HG02798 (cell line): Measurements from ENCODE around the gene F9.
"Not testable (repeated sequence)": the region's sequence is repeated elsewhere in the genome, so short reads cannot be mapped to it uniquely, and the experiment has no call there.

Experiments
- ATAC-seq: cut with Tn5 transposase; IDR thresholded peaks from one replicate; pipeline ENCODE4 v1.9.1; 2021; ENCODE audit warnings: mild to moderate bottlenecking; ENCODE audit not compliant: unreplicated experiment, poor library complexity

F9 gene

DNA sequence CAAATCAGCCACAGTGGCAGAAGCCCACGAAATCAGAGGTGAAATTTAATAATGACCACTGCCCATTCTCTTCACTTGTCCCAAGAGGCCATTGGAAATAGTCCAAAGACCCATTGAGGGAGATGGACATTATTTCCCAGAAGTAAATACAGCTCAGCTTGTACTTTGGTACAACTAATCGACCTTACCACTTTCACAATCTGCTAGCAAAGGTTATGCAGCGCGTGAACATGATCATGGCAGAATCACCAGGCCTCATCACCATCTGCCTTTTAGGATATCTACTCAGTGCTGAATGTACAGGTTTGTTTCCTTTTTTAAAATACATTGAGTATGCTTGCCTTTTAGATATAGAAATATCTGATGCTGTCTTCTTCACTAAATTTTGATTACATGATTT is at the start of gene F9:
F9 (plus strand) TSS at position 190 of the 400 bp plus-strand sequence; CDS start at position 216, 26 bp downstream.
- no peak for ATAC-seq

DNA sequence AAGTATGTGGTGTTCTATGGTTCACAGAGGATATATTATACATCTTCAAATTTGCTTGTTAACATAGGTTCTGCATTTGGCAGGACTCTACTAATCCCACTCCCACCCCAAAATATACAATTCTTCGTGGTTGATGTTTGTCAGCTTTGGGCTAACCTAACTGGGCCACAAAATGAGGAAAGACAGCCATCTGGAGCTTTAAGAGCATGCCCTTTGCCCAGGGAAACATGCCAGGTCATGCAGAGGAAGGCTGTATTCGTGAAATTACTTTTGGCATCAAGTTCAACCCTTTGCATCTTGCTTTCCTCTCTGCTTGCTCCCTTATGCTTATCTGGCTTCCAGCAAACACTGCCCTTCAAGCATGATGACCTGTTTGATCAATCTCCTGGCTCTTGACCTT is 46.8 kb upstream of the F9 start:
- ATAC-seq: no peak

DNA sequence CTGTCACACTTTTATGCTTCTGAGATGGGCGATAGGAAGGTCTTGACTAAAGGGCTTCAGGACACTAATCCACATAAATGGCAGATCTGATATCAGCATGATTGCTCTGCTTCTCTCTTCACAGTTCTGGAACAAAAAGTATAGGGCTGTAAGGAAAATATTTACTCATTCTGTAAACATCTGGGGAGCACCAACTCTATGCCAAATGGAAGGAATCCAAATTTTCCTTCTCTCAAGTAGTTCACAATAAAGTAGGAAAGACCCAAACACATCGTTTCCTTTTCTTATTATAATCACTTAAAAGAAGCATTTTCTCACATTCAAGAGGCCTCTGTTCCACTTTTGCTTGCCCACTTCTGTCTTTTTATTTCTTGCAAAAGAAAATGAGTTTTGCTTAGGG is 45.9 kb upstream of the F9 start:
- ATAC-seq: no peak

DNA sequence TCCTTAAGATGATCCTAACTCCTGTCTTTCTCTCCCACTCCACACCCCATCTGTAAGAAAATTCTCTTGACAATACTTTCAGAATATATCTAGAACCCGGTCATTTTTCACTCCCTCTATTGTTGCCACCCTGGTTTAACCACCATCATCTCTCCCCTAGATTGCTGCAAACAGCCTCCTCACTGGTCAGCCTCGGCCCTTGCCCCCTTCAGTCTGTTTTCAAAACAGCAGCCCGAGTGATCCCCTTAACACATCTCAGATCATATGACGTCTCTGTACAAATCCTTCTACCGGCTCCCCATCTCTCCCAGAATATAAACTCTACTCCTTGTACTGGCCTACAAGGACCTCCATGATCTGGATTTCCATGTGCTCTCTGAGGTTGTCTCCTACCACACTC is 35.2 kb upstream of the F9 start:
- ATAC-seq: no peak

DNA sequence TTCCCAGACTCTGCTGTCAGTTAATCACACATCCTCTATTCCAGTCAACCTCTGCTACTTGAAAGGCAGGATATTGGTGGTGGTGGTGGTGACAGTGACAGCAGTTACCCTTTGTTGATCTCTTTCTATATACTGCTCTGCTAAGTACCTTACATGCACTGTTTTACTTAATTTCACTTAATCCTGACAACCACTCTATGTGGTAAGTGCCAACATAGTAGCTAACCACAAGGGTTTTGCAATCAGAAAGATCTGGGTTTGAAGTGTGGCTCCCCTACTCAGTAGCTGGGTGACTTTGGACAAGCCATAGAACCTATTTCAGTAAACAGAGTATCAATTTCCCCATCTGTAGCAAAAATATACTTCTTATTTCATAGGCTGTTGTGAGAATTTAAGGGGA is 24.2 kb upstream of the F9 start:
- no peak for ATAC-seq

DNA sequence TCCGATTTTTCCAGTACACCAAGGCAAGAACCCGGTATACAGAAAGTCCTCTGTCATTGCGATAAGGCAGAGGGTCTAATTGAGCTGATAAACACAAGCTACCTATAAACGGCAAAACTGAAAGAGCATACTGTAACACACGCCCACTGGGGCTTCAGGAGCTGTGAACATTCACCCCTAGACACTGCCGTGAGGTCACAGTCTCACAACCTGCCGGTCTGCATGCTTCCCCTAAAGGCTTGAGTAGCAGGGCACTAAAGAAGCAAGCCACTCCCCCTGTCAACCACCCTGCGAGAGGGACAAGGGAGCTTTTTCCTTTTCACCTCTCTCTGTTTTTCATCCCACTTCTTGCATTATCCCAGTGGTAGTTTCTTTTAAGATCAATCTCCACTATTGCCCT is 22.4 kb upstream of the F9 start:
- ATAC-seq: no peak

DNA sequence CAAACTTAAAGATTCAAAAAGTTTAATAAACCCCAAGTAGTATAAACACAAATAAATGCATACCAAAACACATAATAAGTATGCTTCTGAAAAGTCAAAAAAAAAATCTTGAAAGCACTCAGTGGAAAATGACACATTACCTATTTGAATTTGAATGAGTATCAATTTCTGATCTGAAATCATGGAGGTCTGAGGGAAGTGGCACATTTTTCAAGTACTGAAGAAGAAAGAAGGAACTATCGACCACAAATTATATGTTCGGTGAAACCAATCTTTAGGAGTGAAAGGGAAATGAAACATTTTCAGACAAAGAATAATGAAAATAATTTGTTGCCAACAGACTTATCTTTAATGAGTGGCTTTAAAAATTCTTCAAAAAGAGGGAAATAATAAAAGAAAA is 12.1 kb upstream of the F9 start:
- ATAC-seq: no peak

DNA sequence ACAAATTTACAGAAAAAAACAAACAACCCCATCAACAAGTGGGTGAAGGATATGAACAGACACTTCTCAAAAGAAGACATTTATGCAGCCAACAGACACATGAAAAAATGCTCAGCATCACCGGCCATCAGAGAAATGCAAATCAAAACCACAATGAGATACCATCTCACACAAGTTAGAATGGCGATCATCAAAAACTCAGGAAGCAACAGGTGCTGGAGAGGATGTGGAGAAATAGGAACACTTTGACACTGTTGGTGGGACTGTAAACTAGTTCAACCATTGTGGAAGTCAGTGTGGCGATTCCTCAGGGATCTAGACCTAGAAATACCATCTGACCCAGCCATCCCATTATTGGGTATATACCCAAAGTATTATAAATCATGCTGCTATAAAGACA is 1.7 kb upstream of the F9 start:
- ATAC-seq: not testable (repeated sequence)

DNA sequence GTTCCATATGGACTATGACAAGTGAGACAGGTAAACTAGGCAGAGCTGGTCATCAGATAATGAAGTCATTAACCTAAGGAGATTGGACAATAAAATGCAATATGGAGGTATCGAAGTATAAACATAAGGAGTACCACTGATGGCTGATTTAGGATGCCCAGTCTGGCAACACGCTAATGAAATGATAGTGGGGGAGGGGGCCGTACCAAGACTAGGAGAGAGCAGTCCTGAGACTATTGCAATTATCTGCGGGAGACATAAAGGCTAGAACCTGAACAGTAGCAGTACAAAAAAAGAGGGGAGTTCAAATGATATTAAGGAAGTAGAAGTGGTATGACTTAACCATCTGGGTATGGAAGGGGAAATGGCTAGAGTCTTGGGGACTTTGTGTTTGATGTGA is 2.3 kb downstream of the F9 start:
- ATAC-seq: no peak

DNA sequence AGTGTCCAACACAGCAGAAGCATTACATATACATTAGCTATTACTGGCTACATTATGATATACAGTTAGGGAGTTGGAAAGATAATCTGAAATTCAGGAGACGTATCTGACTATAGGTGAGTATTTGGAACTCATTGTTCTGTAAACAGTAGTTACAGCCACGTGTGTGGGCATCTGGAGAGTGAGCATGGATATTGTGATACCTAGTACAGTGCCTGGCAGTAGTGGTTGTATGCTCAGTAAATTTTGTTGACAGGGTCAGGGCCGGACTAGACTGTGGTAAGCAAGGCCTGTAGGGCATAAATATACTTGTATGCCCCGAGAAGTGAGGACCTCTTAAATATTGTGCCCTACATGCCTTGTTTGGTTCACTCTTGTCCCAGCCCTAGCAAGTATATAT is 2.9 kb downstream of the F9 start:
- ATAC-seq: no peak

DNA sequence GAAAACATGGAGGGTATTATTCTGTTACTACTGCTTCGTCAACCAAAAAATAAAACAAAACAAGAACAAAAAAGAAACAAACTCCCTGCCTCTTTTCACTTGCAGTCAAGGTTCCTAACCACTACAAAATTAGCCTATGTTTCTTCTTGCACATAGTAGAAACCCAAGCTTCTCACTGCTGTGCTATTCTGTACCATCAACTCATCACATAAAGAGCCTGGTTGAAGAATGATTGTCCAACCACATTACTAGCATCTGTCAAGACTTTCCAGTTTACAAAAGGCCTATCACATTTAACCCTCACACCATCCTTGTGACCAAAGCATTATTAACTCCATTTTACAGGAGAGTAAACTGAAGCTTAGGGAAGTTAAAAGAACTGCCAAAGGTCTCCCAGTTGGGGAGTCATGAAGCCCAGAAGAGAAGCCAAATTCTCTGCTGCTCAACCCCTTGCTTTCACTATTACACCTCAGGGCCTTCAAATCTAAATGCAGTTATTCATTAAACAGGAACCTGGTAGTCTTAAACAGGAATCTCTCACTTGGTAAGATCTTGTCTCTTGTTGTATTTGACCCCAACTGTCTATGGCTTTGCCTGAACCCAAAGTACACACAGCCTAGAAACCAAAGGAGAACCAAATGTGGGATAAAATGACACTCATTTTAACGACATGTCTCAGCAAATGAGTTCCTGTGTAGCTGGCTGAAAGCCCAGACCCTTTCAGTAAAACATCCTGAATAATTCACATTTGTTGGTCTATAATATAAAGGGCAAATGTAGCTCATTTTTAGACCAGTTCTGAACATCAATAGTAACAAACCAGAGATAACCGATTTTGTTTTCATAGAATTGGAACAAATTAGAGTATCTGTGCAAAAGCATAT is 8.6 kb downstream of the F9 start:
- ATAC-seq: no peak

DNA sequence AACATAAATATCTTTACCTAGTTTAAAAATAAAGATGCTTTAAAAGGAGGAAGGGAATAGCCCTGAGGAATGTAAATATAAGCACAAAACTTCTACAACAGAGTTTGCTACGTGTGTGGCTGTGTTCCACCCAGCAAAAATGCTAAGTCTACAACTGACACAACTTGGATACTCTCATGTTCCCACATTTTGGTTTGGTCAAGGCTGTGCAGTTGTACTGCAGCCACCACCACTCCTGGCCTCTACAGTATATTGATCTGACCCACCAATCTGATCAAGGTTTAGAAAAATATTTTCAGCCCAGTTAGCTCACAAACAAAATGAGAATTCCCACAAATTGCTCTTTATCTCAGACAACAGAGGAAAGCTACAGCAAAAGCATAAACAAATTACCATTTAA is 12.1 kb downstream of the F9 start:
- ATAC-seq: no peak

DNA sequence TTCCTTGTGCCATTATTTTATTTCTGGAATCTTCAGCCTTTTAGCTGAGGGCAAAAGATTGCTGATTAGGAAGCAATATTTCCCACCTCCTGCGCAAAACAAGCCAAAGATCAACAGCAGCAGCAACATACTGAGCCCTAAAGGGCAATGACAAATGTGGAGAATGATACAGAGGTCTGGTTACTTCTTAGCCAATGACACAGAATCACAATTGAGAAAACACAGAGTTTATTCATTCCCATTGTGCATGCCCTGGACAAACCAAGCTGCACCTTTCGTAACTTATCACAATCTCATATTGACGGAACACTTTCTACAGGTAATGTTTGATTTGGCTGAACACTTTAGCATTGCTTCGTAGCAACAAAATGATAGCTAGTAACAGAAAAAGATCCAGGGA is 13.4 kb downstream of the F9 start:
- no peak for ATAC-seq

DNA sequence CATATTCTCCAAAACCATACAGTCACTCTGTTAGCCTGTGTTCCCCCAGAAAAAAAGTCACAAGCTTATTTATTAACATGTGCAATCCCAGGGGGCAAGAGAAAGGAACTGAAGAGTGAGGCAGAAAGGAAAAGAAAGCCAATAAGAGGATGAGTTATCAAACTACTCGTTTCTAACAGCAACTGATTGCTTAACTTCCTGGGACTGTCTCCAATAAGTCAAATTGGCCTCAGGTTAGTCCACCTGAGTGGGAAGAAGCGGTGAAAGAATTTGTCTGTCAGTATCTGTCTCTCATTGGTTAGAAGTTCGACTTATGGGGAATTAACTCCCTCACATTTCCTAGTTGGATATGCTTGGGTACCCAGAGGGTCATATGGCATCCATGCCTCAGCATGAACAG is 14.1 kb downstream of the F9 start:
- ATAC-seq: no peak

DNA sequence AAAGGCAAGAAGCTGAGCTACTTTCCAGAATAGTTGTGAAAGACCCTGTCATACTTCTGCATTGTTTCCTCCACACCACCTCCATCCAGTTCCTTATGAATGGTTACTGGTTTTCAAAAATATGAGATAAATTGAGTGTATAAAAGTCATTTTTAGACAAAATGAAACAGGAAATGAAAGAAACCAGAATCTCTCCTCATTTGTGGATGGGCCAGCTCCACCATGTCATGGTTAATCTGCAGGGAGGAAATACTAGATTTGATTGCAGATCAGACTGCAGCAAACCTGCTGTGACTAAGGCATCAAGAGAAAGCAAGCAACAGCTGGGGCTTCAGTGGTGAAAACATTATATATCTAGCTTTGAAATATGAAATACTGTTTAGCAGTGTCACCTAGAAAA is 23.8 kb downstream of the F9 start:
- ATAC-seq: peak; percentile 28

DNA sequence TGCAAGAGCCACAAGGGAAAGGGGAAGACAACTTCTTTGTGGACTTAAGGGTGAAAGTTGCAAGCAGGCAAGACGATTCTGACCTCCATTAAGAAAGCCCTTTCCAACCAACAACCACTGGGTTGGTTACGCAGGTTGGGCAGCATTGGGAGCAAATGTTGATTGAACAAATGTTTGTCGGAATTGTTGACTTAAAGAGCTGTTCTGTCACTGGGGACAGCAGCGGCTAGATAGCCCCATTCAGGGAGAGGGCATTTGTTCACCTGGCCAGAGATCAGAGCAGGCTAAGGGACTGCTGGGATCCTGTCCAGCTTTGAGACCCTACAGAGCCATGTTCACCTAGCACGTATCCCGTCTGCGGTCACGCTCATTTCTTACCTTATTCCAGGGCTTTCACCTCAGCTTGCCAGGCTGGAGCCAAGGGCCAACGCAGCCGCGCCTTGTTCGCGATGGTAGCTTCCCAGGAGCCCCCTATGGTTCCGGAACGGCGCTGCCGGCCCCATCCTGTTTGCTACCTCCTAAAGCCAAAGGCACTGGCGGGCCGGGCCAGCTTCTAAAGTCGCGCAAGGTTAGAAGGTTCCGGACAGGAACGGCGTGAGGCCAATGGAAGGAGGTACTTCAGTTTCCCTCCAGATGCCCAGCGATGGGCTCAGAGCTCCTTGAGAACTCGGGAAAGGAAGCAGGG is 24.6 kb downstream of the F9 start:
- ATAC-seq: no peak

DNA sequence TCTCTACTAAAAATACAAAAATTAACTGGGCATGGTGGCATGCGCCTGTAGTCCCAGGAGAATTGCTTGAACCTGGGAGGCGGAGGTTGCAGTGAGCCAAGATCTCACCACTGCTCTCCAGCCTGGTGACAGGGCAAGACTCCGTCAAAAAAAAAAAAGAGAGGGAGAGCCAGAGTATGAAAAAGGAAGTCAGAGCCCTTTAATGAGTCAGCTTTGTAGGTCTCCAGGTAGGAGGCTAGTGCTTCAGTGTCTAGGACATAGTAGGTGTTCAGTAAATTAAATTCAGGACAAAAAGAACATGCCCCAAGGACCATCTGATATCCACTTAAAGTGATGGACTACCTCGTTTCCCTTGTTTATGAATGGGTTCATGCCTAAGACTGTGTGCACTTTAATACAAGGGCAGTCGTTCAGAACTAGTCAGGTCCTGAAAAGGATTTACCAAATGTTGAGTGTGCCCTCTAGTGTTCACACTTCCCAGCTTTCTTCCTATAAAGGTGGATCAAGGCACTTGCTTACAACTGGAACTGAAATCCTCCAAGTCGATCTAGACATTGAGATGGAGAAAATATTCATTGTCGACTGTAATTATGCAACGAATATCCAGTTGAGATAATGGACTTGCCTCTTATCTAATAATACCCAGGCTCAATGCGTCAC is 29.0 kb downstream of the F9 start:
- ATAC-seq: peak; percentile 70

DNA sequence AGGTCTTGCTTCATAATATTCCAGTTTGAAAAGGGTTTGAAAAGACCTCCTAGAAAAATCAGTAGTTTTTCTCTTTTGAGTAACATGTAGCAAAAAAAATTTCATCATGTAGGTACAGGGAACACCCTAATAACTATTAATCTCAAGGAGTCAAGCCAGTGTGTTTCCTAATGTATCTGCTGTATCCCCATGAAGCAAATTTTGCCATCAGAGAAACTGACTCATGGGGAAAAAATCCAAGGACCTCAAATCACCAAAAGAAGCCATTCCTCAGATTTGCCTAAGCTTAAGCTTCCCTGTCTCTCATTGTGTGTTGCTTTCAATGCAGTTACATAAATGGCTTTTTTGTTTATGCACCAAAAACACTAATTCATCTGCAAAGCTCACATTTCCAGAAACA is 29.7 kb downstream of the F9 start:
- ATAC-seq: no peak

DNA sequence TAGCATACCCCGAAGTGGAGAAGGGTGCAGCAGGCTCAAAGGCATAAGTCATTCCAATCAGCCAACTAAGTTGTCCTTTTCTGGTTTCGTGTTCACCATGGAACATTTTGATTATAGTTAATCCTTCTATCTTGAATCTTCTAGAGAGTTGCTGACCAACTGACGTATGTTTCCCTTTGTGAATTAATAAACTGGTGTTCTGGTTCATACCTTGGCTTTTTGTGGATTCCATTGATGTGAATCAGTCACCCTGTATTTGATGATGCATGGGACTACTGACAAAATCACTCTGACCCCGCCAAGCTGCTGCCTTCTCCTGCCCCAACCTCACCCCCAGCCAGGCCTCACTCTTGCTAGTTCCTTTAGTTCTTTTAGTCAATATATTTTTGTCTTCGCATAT is 32.7 kb downstream of the F9 start:
- no peak for ATAC-seq

DNA sequence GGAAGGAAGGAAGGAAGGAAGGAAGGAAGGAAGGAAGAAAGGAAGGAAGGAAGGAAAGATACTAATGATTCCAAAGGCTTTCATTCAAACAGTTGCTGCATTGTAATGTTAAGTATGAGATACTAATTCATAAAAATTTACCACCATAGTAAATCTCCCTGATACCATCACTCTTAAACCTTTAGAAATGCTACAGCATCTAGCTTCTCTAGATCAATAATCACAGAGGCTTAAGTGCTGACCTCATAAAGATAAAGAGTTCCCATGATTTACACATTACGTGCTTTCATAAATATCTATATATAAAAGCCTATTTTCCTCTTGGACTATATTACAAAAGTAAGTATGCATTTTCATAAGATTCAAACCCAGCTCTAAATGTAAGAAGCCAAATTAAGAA is 36.4 kb downstream of the F9 start:
- no peak for ATAC-seq

DNA sequence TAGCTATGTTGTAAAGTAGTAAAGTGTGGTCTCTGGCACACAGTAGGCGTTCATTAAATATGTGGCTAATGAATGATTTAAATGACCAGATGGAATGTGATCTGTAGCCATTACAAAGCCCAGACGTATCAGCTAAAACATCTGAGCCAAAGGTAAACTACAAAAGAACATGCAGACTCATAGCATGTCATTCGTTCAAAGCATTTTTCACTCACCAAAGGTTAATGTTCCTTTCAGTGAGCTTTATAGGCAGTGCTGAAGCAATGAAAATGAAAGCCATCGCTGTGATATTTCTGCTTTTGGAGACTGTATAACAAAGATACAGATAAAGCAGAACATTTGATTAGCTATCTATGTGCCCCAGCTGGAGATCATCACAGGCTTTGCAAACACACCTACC is 50.5 kb downstream of the F9 start:
- no peak for ATAC-seq
